ENCODE data around the gene SFXN3. TPM values are rescaled to one million over a fixed set of nuclear protein-coding genes. Genes with fewer than 3 reads are reported as not detected.

The SFXN3 gene
- 36.8 to 48.3 TPM (median 43.8 TPM) in 5 replicates for total RNA-seq (2022; extraction: Qiagen RNA extraction; ENCODE audit: low read depth)

GRCh38 chr10:101031128-101031795 lies at the start of gene SFXN3, which contains the start of gene PDZD7:
SFXN3 (plus strand) TSS chr10:101031234; CDS start chr10:101034695, 3,461 bp downstream.
PDZD7 (minus strand) TSS chr10:101031129; CDS start chr10:101030219, 910 bp downstream.

GRCh38 chr10:100986952-100987684 lies 43.9 kb upstream of the SFXN3 start, which contains the start of the genes MRPL43 and TWNK:
MRPL43 (minus strand) TSS chr10:100987497; CDS start chr10:100987443, 54 bp downstream.
TWNK (plus strand) TSS chr10:100987543; CDS start chr10:100988211, 668 bp downstream.

GRCh38 chr10:100999742-101000126 lies 31.3 kb upstream of the SFXN3 start, which contains the start of gene LZTS2:
LZTS2 (plus strand) TSS chr10:100999808; CDS start chr10:101002539, 2,731 bp downstream.

GRCh38 chr10:101061624-101062231 lies 30.7 kb downstream of the SFXN3 start, which contains the start of gene KAZALD1:
KAZALD1 (plus strand) TSS chr10:101061989; CDS start chr10:101062593, 604 bp downstream.

Other genes starting within 250 kb of the SFXN3 start
- gene SLF2, start 118.3 kb upstream of the SFXN3 start, total RNA-seq (2022; extraction: Qiagen RNA extraction; ENCODE audit: low read depth), result 9.7 to 10.6 TPM (median 10.4 TPM) in 5 replicates
- gene SEMA4G, start 61.7 kb upstream of the SFXN3 start, total RNA-seq (2022; extraction: Qiagen RNA extraction; ENCODE audit: low read depth), result 8.7 to 10.3 TPM (median 9.3 TPM) in 5 replicates
- gene MRPL43, start 43.7 kb upstream of the SFXN3 start, total RNA-seq (2022; extraction: Qiagen RNA extraction; ENCODE audit: low read depth), result 74.8 to 100 TPM (median 97.2 TPM) in 5 replicates
- 41.4 to 52.8 TPM (median 44.9 TPM) in 5 replicates for gene TWNK, start 43.7 kb upstream of the SFXN3 start, total RNA-seq (2022; extraction: Qiagen RNA extraction; ENCODE audit: low read depth)
- gene LZTS2, start 31.4 kb upstream of the SFXN3 start, total RNA-seq (2022; extraction: Qiagen RNA extraction; ENCODE audit: low read depth), result 30.1 to 45.2 TPM (median 36.7 TPM) in 5 replicates
- 0.44 to 1.2 TPM (median 0.77 TPM) in 5 replicates for gene PDZD7, start 105 bp upstream of the SFXN3 start, total RNA-seq (2022; extraction: Qiagen RNA extraction; ENCODE audit: low read depth)
- gene KAZALD1, start 30.8 kb downstream of the SFXN3 start, total RNA-seq (2022; extraction: Qiagen RNA extraction; ENCODE audit: low read depth), result 2.2 to 2.9 TPM (median 2.3 TPM) in 5 replicates
- not detected in 5 replicates for gene TLX1, start 100.1 kb downstream of the SFXN3 start, total RNA-seq (2022; extraction: Qiagen RNA extraction; ENCODE audit: low read depth)
- gene LBX1, start 198.2 kb downstream of the SFXN3 start, total RNA-seq (2022; extraction: Qiagen RNA extraction; ENCODE audit: low read depth), result not detected in 5 replicates

All from A549 treated with CpdA at 1 μM for 4 hours (cell line).